NCI-H2196 (cell line): ENCODE measurements around the gene NKAIN1.
"Not testable (repeated sequence)": the region's sequence is repeated elsewhere in the genome, so short reads cannot be mapped to it uniquely, and the experiment has no call there.

Experiments
- DNase-seq: peaks from one replicate; lab custom pipeline; 2025; ENCODE audit not compliant: unreplicated experiment; lab: John Stamatoyannopoulos, UW

The NKAIN1 gene

GRCh38 chr1:31239653-31240241, at the start of gene NKAIN1:
NKAIN1 (minus strand) TSS chr1:31239887; CDS start chr1:31239547, 340 bp downstream.
- no peak for DNase-seq

GRCh38 chr1:31289021-31289420, 49.3 kb upstream of the NKAIN1 start:
- DNase-seq = no peak

GRCh38 chr1:31287791-31288190, 48.1 kb upstream of the NKAIN1 start:
- DNase-seq = not testable (repeated sequence)

GRCh38 chr1:31282426-31282825, 42.7 kb upstream of the NKAIN1 start:
- DNase-seq = not testable (repeated sequence)

GRCh38 chr1:31273619-31274018, 33.9 kb upstream of the NKAIN1 start:
- DNase-seq = no peak

GRCh38 chr1:31272369-31272768, 32.7 kb upstream of the NKAIN1 start:
- DNase-seq = no peak

- DNase-seq = no peak
Observed at GRCh38 chr1:31266547-31266946, 26.9 kb upstream of the NKAIN1 start.

- no peak for DNase-seq
Observed at GRCh38 chr1:31264790-31265386, 25.2 kb upstream of the NKAIN1 start.

- no peak for DNase-seq
Observed at GRCh38 chr1:31263408-31263807, 23.7 kb upstream of the NKAIN1 start.

GRCh38 chr1:31262393-31262792, 22.7 kb upstream of the NKAIN1 start:
- DNase-seq = not testable (repeated sequence)

- DNase-seq = no peak
Observed at GRCh38 chr1:31261916-31262315, 22.2 kb upstream of the NKAIN1 start.

GRCh38 chr1:31259746-31260145, 20.1 kb upstream of the NKAIN1 start:
- DNase-seq = no peak

GRCh38 chr1:31258581-31258980, 18.9 kb upstream of the NKAIN1 start:
- no peak for DNase-seq

GRCh38 chr1:31257213-31257612, 17.5 kb upstream of the NKAIN1 start:
- no peak for DNase-seq

GRCh38 chr1:31249854-31250253, 10.2 kb upstream of the NKAIN1 start:
- DNase-seq = no peak

- DNase-seq = no peak
Observed at GRCh38 chr1:31248276-31248675, 8.6 kb upstream of the NKAIN1 start.

GRCh38 chr1:31244326-31244725, 4.6 kb upstream of the NKAIN1 start:
- DNase-seq = no peak

GRCh38 chr1:31243501-31244286, 4.0 kb upstream of the NKAIN1 start:
- no peak for DNase-seq

GRCh38 chr1:31241321-31241720, 1.6 kb upstream of the NKAIN1 start:
- no peak for DNase-seq

- DNase-seq = no peak
Observed at GRCh38 chr1:31238986-31239613, 587 bp downstream of the NKAIN1 start.

- DNase-seq = no peak
Observed at GRCh38 chr1:31238612-31238985, 1.1 kb downstream of the NKAIN1 start.

GRCh38 chr1:31234870-31235269, 4.8 kb downstream of the NKAIN1 start:
- DNase-seq = no peak
